A549 (cell line): ENCODE results near the gene RGS9BP.
"Not testable (repeated sequence)": the region's sequence is repeated elsewhere in the genome, so short reads cannot be mapped to it uniquely, and the experiment has no call there.

Experiments
- CBX2 ChIP-seq: fragments of 200-600 bp; sonication (generic); IDR thresholded peaks from 2 replicates; pipeline ENCODE4 v1.6.1; 2016; ENCODE audit warnings: low read depth, mild to moderate bottlenecking, borderline replicate concordance
- CBX8 ChIP-seq: fragments of 200-600 bp; sonication (generic); IDR thresholded peaks from 2 replicates; pipeline ENCODE4 v1.6.1; 2016
- EP300 ChIP-seq, 2 experiments: fragments of >200 bp; sonication (Bioruptor Twin); formaldehyde crosslinking; IDR thresholded peaks; 2 replicates in 1 of 2; 3 replicates in 1 of 2; pipeline ENCODE4 v1.6.1; 2016 to 2017
- ESRRA ChIP-seq: fragments of 150-350 bp; IDR thresholded peaks from 2 replicates; pipeline ENCODE4 v1.6.1; 2014; ENCODE audit warnings: mild to moderate bottlenecking, low read length, borderline replicate concordance
- FOSL2 ChIP-seq, 2 experiments: fragments of 450-650 bp in 1 of 2; fragments of >200 bp in 1 of 2; sonication (Bioruptor Twin) in 1 of 2; formaldehyde crosslinking; IDR thresholded peaks; 2 replicates each; pipeline versions ENCODE4 v1.5.0 to v1.6.1; 2016 to 2020; ENCODE audit warnings: mild to moderate bottlenecking in 1 of 2, moderate library complexity in 1 of 2
- HDAC2 ChIP-seq: fragments of 200-600 bp; sonication (generic); IDR thresholded peaks from 2 replicates; pipeline ENCODE4 v1.6.1; 2016
- HOXA7 ChIP-seq: fragments of 250-450 bp; sonication (Bioruptor Pico); IDR thresholded peaks from 2 replicates; pipeline ENCODE4 v1.5.0; 2020; ENCODE audit warnings: mild to moderate bottlenecking, moderate library complexity
- HOXB5 ChIP-seq: fragments of 250-450 bp; sonication (Bioruptor Pico); IDR thresholded peaks from 2 replicates; pipeline ENCODE4 v1.5.0; 2020; ENCODE audit warnings: mild to moderate bottlenecking, moderate library complexity
- MAX ChIP-seq: IDR thresholded peaks from 2 replicates; pipeline ENCODE4 v1.6.1; 2012
- MAZ ChIP-seq: fragments of 150-350 bp; IDR thresholded peaks from 2 replicates; pipeline ENCODE4 v1.6.1; 2014; ENCODE audit warnings: antibody characterized with exemption, low read depth, low read length, borderline replicate concordance
- POLR2A ChIP-seq: IDR thresholded peaks from 2 replicates; pipeline ENCODE4 v1.6.1; 2012; ENCODE audit warnings: mild to moderate bottlenecking, low read length
- RCOR1 ChIP-seq: fragments of 150-350 bp; IDR thresholded peaks from 2 replicates; pipeline ENCODE4 v1.6.1; 2014; ENCODE audit warnings: antibody characterized with exemption, low read length, low read depth
- REST ChIP-seq: fragments of 200-600 bp; sonication (generic); IDR thresholded peaks from 2 replicates; pipeline ENCODE4 v1.6.1; 2016; ENCODE audit warnings: antibody characterized with exemption, mild to moderate bottlenecking, moderate library complexity
- TF ChIP-seq, protein P1 (sequence below): fragments of >200 bp; sonication (Bioruptor Twin); formaldehyde crosslinking; IDR thresholded peaks from 3 replicates; pipeline ENCODE4 v1.5.1; 2016

- TF ChIP-seq, protein P1, sequence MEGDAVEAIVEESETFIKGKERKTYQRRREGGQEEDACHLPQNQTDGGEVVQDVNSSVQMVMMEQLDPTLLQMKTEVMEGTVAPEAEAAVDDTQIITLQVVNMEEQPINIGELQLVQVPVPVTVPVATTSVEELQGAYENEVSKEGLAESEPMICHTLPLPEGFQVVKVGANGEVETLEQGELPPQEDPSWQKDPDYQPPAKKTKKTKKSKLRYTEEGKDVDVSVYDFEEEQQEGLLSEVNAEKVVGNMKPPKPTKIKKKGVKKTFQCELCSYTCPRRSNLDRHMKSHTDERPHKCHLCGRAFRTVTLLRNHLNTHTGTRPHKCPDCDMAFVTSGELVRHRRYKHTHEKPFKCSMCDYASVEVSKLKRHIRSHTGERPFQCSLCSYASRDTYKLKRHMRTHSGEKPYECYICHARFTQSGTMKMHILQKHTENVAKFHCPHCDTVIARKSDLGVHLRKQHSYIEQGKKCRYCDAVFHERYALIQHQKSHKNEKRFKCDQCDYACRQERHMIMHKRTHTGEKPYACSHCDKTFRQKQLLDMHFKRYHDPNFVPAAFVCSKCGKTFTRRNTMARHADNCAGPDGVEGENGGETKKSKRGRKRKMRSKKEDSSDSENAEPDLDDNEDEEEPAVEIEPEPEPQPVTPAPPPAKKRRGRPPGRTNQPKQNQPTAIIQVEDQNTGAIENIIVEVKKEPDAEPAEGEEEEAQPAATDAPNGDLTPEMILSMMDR = not testable (repeated sequence)
- not testable (repeated sequence) for TF ChIP-seq POLR2A; EP300 (IDR thresholded peaks at IDR 0.05); CBX2; REST; MAZ; HDAC2; RCOR1; CBX8; FOSL2 (IDR thresholded peaks at IDR 0.05); FOSL2 (CRISPR knock-in tag; IDR thresholded peaks at IDR 0.05); HOXB5; MAX; HOXA7 (CRISPR knock-in tag); ESRRA
Observed at GRCh38 chr19:32694316-32694715, 18.7 kb downstream of the RGS9BP start.
